Epithelial cell of esophagus (primary cell): ENCODE data around the gene TBX5.

Source experiments
- DNase-seq: peaks from one replicate; pipeline ENCODE4 v3.0.0; 2010; ENCODE audit warnings: low read depth
- H3K4me3 ChIP-seq: 2 replicates; pipeline ENCODE4 v1.5.1; 2011; ENCODE audit warnings: mild to moderate bottlenecking, low read length, control low read depth
- TF ChIP-seq, protein P1 (sequence below): IDR thresholded peaks from 2 replicates; pipeline ENCODE4 v1.5.1; 2011; ENCODE audit warnings: low read depth, mild to moderate bottlenecking, low read length, control low read depth, inconsistent platforms; ENCODE audit not compliant: insufficient read depth; ENCODE audit errors: missing control alignments

The TBX5 gene

DNA sequence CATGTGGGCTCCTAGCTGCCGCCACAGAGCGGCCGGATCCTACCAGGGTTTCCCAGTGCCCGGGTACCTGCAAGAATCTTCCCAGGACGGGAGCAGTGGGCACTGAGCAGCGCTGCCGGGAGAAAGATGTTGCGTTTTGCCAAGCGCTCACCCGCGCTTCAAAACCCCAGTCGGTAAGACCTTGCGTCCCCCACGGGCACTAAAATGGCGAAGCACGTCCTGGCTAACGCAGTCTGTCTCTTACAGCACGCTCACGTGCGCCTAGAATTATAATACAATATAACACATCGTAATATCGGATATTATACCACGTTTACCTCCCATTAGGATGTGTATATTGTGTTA is 35.1 kb upstream of the TBX5 start:
- TF ChIP-seq, protein P1, sequence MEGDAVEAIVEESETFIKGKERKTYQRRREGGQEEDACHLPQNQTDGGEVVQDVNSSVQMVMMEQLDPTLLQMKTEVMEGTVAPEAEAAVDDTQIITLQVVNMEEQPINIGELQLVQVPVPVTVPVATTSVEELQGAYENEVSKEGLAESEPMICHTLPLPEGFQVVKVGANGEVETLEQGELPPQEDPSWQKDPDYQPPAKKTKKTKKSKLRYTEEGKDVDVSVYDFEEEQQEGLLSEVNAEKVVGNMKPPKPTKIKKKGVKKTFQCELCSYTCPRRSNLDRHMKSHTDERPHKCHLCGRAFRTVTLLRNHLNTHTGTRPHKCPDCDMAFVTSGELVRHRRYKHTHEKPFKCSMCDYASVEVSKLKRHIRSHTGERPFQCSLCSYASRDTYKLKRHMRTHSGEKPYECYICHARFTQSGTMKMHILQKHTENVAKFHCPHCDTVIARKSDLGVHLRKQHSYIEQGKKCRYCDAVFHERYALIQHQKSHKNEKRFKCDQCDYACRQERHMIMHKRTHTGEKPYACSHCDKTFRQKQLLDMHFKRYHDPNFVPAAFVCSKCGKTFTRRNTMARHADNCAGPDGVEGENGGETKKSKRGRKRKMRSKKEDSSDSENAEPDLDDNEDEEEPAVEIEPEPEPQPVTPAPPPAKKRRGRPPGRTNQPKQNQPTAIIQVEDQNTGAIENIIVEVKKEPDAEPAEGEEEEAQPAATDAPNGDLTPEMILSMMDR: no peak
- no peak overlapping the region for H3K4me3 ChIP-seq
- no peak for DNase-seq

DNA sequence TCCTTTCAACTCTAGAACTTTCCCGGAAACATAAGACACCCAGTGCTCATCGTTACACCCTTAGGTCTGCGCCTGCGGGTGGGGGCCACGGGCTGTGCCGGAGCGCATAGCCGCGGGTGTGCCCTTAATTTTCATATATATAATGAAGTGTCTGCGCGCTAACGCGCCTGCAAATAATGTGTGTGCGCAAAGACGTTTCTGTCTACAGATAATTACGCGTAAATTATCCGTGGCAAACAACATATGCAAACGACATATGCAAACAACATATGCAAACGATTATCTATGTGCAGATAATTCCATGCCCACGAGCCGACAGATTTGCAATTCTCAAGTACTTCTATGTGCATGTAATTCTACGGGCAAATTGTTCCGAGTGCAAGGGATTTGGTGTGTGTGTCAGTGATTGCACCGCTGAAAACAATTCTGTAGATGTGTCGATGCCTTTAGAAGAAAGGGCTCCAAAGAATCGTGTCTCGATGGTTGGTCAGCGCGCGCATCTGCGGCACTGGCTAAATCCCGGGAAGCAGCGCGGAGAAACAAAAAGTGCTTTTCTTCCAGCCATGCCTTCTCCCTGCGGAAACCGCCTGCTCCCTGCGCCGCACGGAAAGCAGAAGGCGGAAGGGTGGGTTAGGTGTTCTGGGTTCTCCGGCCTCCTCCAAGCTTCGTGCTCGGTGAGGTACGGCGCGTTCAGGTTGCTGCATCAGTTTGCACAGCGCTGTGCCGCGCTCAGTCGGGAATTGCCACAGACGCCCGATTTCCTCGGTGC is 34.5 kb upstream of the TBX5 start:
- no peak overlapping the region for H3K4me3 ChIP-seq
- DNase-seq: no peak
- TF ChIP-seq, protein P1: no peak

DNA sequence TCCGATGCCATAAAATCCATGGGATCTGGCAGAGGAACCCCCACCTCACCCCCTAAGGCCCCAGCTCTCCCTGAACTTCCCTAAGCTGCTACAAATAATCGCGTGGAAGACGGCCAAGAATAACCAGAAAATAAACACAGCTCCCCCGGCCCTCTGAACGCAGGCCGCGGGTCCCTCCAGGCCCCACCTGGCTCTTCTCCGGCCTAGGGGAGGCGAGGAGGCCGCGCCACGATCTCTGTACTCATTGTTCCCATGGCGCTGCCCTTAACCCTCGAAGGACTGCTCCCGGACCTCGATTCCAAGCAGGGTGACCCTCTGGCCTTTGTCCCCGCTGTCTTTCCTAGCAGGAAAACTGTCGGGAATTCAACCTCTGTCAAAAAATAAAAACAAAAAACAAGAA is 33.9 kb upstream of the TBX5 start:
- DNase-seq: no peak
- H3K4me3 ChIP-seq: no peak overlapping the region
- TF ChIP-seq, protein P1: no peak

DNA sequence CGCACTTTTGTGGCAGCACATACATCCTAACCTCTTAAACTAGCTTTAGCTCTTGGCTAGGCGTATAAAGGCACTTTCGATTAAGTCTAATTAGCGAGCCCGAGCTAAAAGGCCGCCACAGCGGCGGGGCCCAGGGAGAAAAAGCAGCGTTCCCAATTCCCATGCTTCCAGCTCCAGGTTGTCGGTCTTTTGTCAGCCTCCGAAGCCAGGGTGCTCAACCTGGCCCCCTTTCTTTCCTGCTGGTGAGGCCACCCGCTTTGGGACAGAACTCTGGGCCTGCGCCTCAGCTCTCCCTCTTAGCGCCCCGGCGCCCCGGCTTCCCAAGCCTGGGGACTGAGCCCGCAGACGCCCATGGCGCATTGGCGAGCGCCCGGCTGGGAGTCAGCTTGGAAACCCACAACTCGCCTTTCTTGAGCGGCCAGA is 33.3 kb upstream of the TBX5 start:
- no peak overlapping the region for H3K4me3 ChIP-seq
- TF ChIP-seq, protein P1: no peak
- DNase-seq: no peak

DNA sequence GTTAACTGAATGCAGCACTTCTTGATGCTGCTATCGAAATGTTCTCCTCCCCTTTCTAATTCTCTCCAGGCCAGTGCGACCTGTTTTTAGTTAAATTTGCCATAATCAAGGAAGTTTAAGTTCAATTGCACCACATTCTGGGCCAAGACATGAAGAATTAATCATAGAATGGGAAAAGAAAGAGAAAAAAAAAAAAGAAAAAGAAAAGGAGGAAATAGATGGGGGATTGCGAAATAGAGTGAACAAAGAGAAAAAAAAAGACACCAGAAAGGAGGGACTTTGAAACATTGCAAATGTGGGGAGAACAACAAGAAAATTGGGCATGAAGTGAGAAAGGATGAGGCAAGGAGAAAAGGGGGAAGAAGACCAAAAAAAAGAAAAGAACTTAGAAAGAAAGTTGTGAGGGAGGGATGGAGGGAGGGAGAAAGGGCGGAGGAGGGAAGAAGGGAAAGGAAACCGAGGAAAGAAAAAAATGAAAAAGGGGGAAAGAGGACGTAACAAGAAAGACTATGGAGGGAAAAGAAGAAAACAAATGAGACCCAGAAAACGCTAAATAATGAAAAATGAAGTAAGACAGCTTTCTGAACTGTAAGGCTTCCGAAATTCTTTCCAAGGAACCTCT is 32.8 kb upstream of the TBX5 start:
- no peak for DNase-seq
- TF ChIP-seq, protein P1: no peak
- H3K4me3 ChIP-seq: no peak overlapping the region

DNA sequence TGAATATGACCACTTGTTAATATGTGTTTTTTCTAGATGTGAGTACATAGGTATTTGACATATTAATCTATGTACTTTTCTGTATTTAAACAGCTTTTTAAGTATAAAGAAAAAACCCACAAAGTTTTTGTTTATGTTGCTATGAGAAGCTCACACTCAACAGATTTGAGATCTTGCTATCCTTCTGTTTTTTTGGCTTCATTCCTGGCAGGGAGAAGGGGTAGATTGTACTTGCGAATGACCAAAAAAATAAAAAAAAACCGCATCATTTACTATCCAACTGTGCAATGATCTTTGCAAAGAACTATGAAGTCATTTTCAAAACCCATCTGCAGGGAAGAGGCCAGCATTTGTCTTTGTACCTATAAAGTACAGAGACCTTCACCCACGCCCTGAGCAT is 28.4 kb upstream of the TBX5 start:
- no peak for DNase-seq
- TF ChIP-seq, protein P1: no peak
- no peak overlapping the region for H3K4me3 ChIP-seq

DNA sequence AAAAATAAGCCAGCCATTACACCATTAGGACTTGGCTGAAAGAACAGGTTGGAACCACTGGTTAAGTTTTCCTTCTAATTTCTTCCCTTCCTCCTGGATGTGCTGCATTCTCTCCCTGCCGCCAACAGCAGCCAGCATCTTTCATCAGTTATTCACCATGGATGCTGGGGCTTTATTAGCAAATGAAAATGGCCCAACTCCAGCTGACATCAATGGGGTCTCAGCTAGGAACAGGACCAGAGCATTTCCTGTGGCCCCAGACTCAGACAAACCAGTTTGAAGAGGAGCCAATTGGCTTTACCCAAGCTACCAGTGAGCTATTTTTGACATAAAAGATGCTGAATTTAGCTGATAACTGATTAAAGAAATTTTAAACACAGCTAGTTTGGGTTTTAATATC is 26.0 kb upstream of the TBX5 start:
- H3K4me3 ChIP-seq: no peak overlapping the region
- no peak for DNase-seq
- TF ChIP-seq, protein P1: no peak
